H1 (cell line): ENCODE data around the gene INPP5J. TPM values are rescaled to one million over a fixed set of nuclear protein-coding genes. Genes with fewer than 3 reads are reported as not detected.

Experiments used
- CTCF ChIA-PET: fragments of 300-600 bp; sonication (Branson Sonifier 250); formaldehyde crosslinking; loops from one replicate; lab custom pipeline; 2021; ENCODE audit not compliant: partially characterized antibody; lab: Charles Lee
- POLR2A ChIA-PET: fragments of 300-600 bp; sonication (Branson Sonifier 250); formaldehyde crosslinking; loops from one replicate; lab custom pipeline; 2021; ENCODE audit warnings: inconsistent platforms; ENCODE audit not compliant: partially characterized antibody; lab: Charles Lee
- DNase-seq, 2 experiments: peaks; one replicate each; pipeline versions ENCODE4 v3.0.0 to v3.0.0-alpha.2; 2010 to 2022; ENCODE audit warnings: low spot score in 2 of 2, low read depth in 1 of 2, mixed read lengths in 1 of 2
- FAIRE-seq: peaks from 2 replicates; lab custom pipeline; 2011; peaks lifted over from hg19 to GRCh38; lab: Jason Lieb, UNC
- H2AFZ ChIP-seq: 2 replicates; pipeline ENCODE4 v1.8.1; 2012; ENCODE audit warnings: low read length, inconsistent platforms
- H2AK5ac ChIP-seq: 2 replicates; pipeline ENCODE4 v1.6.1; 2013; ENCODE audit warnings: low read depth, low read length
- H2BK120ac ChIP-seq: replicated peaks from 2 replicates; pipeline ENCODE3; 2013; ENCODE audit warnings: low read depth, low read length, inconsistent platforms
- H2BK12ac ChIP-seq: 2 replicates; pipeline ENCODE4 v1.6.1; 2013; ENCODE audit warnings: low read depth, low read length
- H2BK15ac ChIP-seq: 2 replicates; pipeline ENCODE4 v1.6.1; 2013; ENCODE audit warnings: low read length
- H2BK20ac ChIP-seq: 2 replicates; pipeline ENCODE4 v1.6.1; 2013; ENCODE audit warnings: low read length
- H2BK5ac ChIP-seq: 2 replicates; pipeline ENCODE4 v1.6.1; 2013; ENCODE audit warnings: low read depth, low read length
- H3K14ac ChIP-seq: 2 replicates; pipeline ENCODE4 v1.6.1; 2013; ENCODE audit warnings: inconsistent platforms; ENCODE audit not compliant: insufficient read length
- H3K18ac ChIP-seq: 2 replicates; pipeline ENCODE4 v1.6.1; 2013; ENCODE audit warnings: low read length; ENCODE audit errors: extremely low read depth
- H3K23ac ChIP-seq: 2 replicates; pipeline ENCODE4 v1.6.1; 2013; ENCODE audit warnings: inconsistent platforms; ENCODE audit not compliant: insufficient read length
- H3K23me2 ChIP-seq: 2 replicates; pipeline ENCODE4 v1.6.1; 2013; ENCODE audit warnings: low read depth, low read length
- H3K27ac ChIP-seq: 2 replicates; pipeline ENCODE4 v1.6.1; 2011; ENCODE audit warnings: low read depth, low read length, inconsistent platforms
- H3K27me3 ChIP-seq, 4 experiments: replicated peaks in 1 of 4; 1 replicate in 1 of 4; 2 replicates in 3 of 4; pipeline versions ENCODE4 v1.6.1 to v1.8.1; 2011 to 2013; ENCODE audit warnings: low read length in 3 of 4, mild to moderate bottlenecking in 3 of 4, inconsistent platforms in 2 of 4, mixed read lengths in 2 of 4, moderate library complexity in 1 of 4; ENCODE audit not compliant: control insufficient read depth in 3 of 4, insufficient read depth in 3 of 4; ENCODE audit errors: extremely low read depth in 1 of 4
- H3K36me3 ChIP-seq, 4 experiments: 2 replicates each; pipeline versions ENCODE4 v1.6.1 to v1.8.1; 2011 to 2013; ENCODE audit warnings: mild to moderate bottlenecking in 4 of 4, low read length in 3 of 4, moderate library complexity in 2 of 4, control low read depth in 1 of 4, inconsistent platforms in 1 of 4; ENCODE audit not compliant: insufficient read depth in 4 of 4, control insufficient read depth in 2 of 4
- H3K4ac ChIP-seq: replicated peaks from 2 replicates; pipeline ENCODE3; 2013; ENCODE audit warnings: low read length, low read depth, mixed read lengths, inconsistent platforms; ENCODE audit not compliant: insufficient read length
- H3K4me1 ChIP-seq, 4 experiments: replicated peaks in 1 of 4; 1 replicate in 1 of 4; 2 replicates in 3 of 4; pipeline versions ENCODE4 v1.6.1 to v1.8.1; 2011 to 2013; ENCODE audit warnings: low read length in 3 of 4, inconsistent platforms in 2 of 4, mixed read lengths in 1 of 4; ENCODE audit not compliant: insufficient read depth in 4 of 4, control insufficient read depth in 3 of 4
- H3K4me2 ChIP-seq, 2 experiments: 2 replicates each; pipeline versions ENCODE4 v1.6.1 to v1.8.1; 2011 to 2013; ENCODE audit warnings: low read depth in 2 of 2, low read length in 2 of 2, control low read depth in 1 of 2, inconsistent platforms in 1 of 2, mild to moderate bottlenecking in 1 of 2; ENCODE audit not compliant: insufficient read depth in 1 of 2
- H3K4me3 ChIP-seq, 4 experiments: fragments of 200-600, 300-600 bp in 1 of 4; sonication (generic), shearing (Covaris generic), sonication (Bioruptor Twin) in 1 of 4; 2 replicates each; pipeline versions ENCODE4 v1.5.1 to v1.8.1; 2011 to 2016; ENCODE audit warnings: low read length in 4 of 4, low read depth in 3 of 4, control low read depth in 2 of 4, inconsistent platforms in 2 of 4, mild to moderate bottlenecking in 2 of 4, mixed read lengths in 1 of 4, moderate library complexity in 1 of 4; ENCODE audit not compliant: insufficient read depth in 2 of 4; ENCODE audit errors: extremely low read depth in 1 of 4
- H3K56ac ChIP-seq: replicated peaks from 2 replicates; pipeline ENCODE3; 2013; ENCODE audit warnings: low read depth, mild to moderate bottlenecking, mixed read lengths, low read length, inconsistent platforms; ENCODE audit not compliant: insufficient read length
- H3K79me1 ChIP-seq: 2 replicates; pipeline ENCODE4 v1.6.1; 2013; ENCODE audit warnings: low read depth, low read length, control low read depth
- H3K79me2 ChIP-seq, 2 experiments: 2 replicates each; pipeline versions ENCODE4 v1.6.1 to v1.8.1; 2012 to 2013; ENCODE audit warnings: low read length in 2 of 2, mild to moderate bottlenecking in 2 of 2, inconsistent platforms in 1 of 2; ENCODE audit not compliant: insufficient read depth in 2 of 2, control insufficient read depth in 1 of 2
- H3K9ac ChIP-seq, 4 experiments: replicated peaks in 1 of 4; 1 replicate in 1 of 4; 2 replicates in 3 of 4; pipeline versions ENCODE4 v1.6.1 to v1.8.1; 2011 to 2013; ENCODE audit warnings: low read depth in 3 of 4, low read length in 3 of 4, control low read depth in 2 of 4, mild to moderate bottlenecking in 2 of 4, moderate library complexity in 2 of 4, inconsistent platforms in 1 of 4; ENCODE audit errors: extremely low read depth in 1 of 4
- H3K9me3 ChIP-seq, 2 experiments: 2 replicates each; pipeline versions ENCODE4 v1.6.1 to v1.8.1; 2012 to 2013; ENCODE audit warnings: mild to moderate bottlenecking in 2 of 2, moderate library complexity in 2 of 2, control low read depth in 1 of 2, inconsistent platforms in 1 of 2, low read depth in 1 of 2, low read length in 1 of 2, mixed read lengths in 1 of 2; ENCODE audit not compliant: insufficient read depth in 2 of 2
- H4K20me1 ChIP-seq, 2 experiments: replicated peaks in 1 of 2; 2 replicates each; pipeline versions ENCODE3 to v1.8.1; 2011 to 2013; ENCODE audit warnings: inconsistent platforms in 2 of 2, low read length in 2 of 2, mild to moderate bottlenecking in 1 of 2; ENCODE audit not compliant: insufficient read depth in 2 of 2, control insufficient read depth in 1 of 2
- H4K5ac ChIP-seq: 2 replicates; pipeline ENCODE4 v1.6.1; 2013; ENCODE audit warnings: low read length, low read depth, mixed read lengths, inconsistent platforms; ENCODE audit not compliant: insufficient read length
- H4K8ac ChIP-seq: 2 replicates; pipeline ENCODE4 v1.8.0; 2013; ENCODE audit warnings: mild to moderate bottlenecking, moderate library complexity, low read length, inconsistent platforms; ENCODE audit not compliant: insufficient read depth; ENCODE audit errors: extremely low read depth
- H4K91ac ChIP-seq: replicated peaks from 2 replicates; pipeline ENCODE3; 2013; ENCODE audit warnings: low read length, mixed read lengths, inconsistent platforms; ENCODE audit not compliant: insufficient read length
- BRCA1 ChIP-seq: IDR thresholded peaks from 2 replicates; pipeline ENCODE4 v1.6.1; 2012; ENCODE audit warnings: low read depth, low read length, improper control_type of control experiment
- CEBPB ChIP-seq: IDR thresholded peaks from 2 replicates; pipeline ENCODE4 v1.6.1; 2012; ENCODE audit warnings: low read depth, low read length
- CHD1 ChIP-seq: IDR thresholded peaks from 2 replicates; pipeline ENCODE4 v1.6.1; 2012; ENCODE audit warnings: low read depth, low read length, improper control_type of control experiment
- CHD2 ChIP-seq: IDR thresholded peaks from 2 replicates; pipeline ENCODE4 v1.6.1; 2012; ENCODE audit warnings: low read length, improper control_type of control experiment
- JUND ChIP-seq: IDR thresholded peaks from 2 replicates; pipeline ENCODE4 v1.6.1; 2011; ENCODE audit warnings: mild to moderate bottlenecking, improper control_type of control experiment, low read length
- NANOG ChIP-seq: IDR thresholded peaks from 2 replicates; pipeline ENCODE4 v1.6.1; 2011; ENCODE audit warnings: low read length, low read depth, mild to moderate bottlenecking, inconsistent platforms; ENCODE audit not compliant: insufficient read depth, poor library complexity, severe bottlenecking
- POU5F1 ChIP-seq: IDR thresholded peaks from 2 replicates; pipeline ENCODE4 v1.6.1; 2011; ENCODE audit warnings: low read depth, mild to moderate bottlenecking, low read length, moderate library complexity
- RBBP5 ChIP-seq: IDR thresholded peaks from 2 replicates; pipeline ENCODE4 v1.7.1; 2012; ENCODE audit warnings: low read depth, mild to moderate bottlenecking, inconsistent platforms, low read length, moderate library complexity, borderline replicate concordance
- SP1 ChIP-seq: IDR thresholded peaks from 2 replicates; pipeline ENCODE4 v1.6.1; 2011; ENCODE audit warnings: low read depth, low read length
- TBP ChIP-seq: IDR thresholded peaks from 2 replicates; pipeline ENCODE4 v1.6.1; 2011; ENCODE audit warnings: low read depth, low read length, improper control_type of control experiment
- WGBS, 2 experiments: shearing (Covaris generic) in 1 of 2; methylation state at CpG; one replicate each; pipeline versions ENCODE4 v1.1.6 to v1.1.7; 2013 to 2015; ENCODE audit warnings: low lambda C conversion rate in 2 of 2, mixed read lengths in 2 of 2, inconsistent platforms in 1 of 2, low coverage in 1 of 2, missing lambda C conversion rate in 1 of 2; ENCODE audit not compliant: insufficient replicate concordance in 2 of 2, insufficient coverage in 1 of 2, insufficient read length in 1 of 2; ENCODE audit errors: extremely low coverage in 1 of 2, missing lambda C conversion rate in 1 of 2; 5-methylcytosine and 5-hydroxymethylcytosine counted together
- polyA plus RNA-seq, 7 experiments: library from polyadenylated mRNA; depleted of rRNA in 3 of 7; stranded (reverse) in 5 of 7; unstranded in 2 of 7; fragments of >200 nt in 5 of 7; fragments of 200-250 nt in 2 of 7; gene quantifications; 1 replicate in 5 of 7; 2 replicates in 1 of 7; 4 replicates in 1 of 7; pipeline versions ENCODE4 v1.2.1 to v1.2.3, GENCODE V29; 2011 to 2013; ENCODE audit warnings: missing spikeins in 2 of 7, mixed read lengths in 2 of 7
- total RNA-seq: library from RNA; stranded (reverse); fragmentation: NEBNext Ultra II Directional; extraction: Animal tissue kit (Norgen Biotek cat#: 25700); gene quantifications from 2 replicates; pipeline ENCODE4 v1.2.1, GENCODE V29; 2021

Gene INPP5J
- total and polyA plus RNA-seq, 2 of the 8 experiments (the other 6 are each of a cell fraction or from before 2014, with no cell fraction given), result 5.4 to 6.0 TPM

- Histone ChIP-seq H2BK20ac (no peak overlapping the region), H3K27me3 (no peaks in the 10 kb centered on the region), H3K79me2 (no peaks in the 10 kb centered on the region), H2BK120ac (no peak overlapping the region), H3K14ac (no peak overlapping the region), H3K4me1 (peaks cover under 1 to 16% (median 9%) of the 10 kb centered on the region in 4 experiments), H3K4me2 (no peak overlapping the region), H2AK5ac (no peak overlapping the region), H3K27ac (no peak overlapping the region), H3K9me3 (no peaks in the 10 kb centered on the region), H4K20me1 (no peaks in the 10 kb centered on the region), H4K5ac (no peak overlapping the region), H3K4me3 (no peak overlapping the region), H2BK12ac (no peak overlapping the region), H2AFZ (no peak overlapping the region), H2BK5ac (no peak overlapping the region), H3K4ac (no peak overlapping the region), H4K8ac (no peak overlapping the region), H3K36me3 (no peaks in the 10 kb centered on the region), H3K23ac (no peak overlapping the region), H4K91ac (no peak overlapping the region), H3K9ac (no peak overlapping the region), H2BK15ac (no peak overlapping the region), H3K23me2 (peaks cover under 1% of the 10 kb centered on the region; the same call in 1 of the 2 replicates), H3K79me1 (no peaks in the 10 kb centered on the region), H3K18ac (no peak overlapping the region), H3K56ac (no peak overlapping the region)
- TF ChIP-seq NANOG (no peak), RBBP5 (no peak), JUND (no peak), CHD2 (no peak), TBP (no peak), BRCA1 (no peak), SP1 (no peak), CHD1 (no peak), CEBPB (no peak), POU5F1 (no peak)
- ChIA-PET CTCF (interaction anchor here (0.6 to 16.8 kb wide), 10 partner anchors 9 to 125 kb away, joined by 3 to 207 read pairs (median 4); partner anchors contain the start of genes MORC2, PLA2G3, SELENOM and SMTN), POLR2A (interaction anchor here (1.2 to 5.1 kb wide), 5 partner anchors 8 to 125 kb away, joined by 4 to 57 read pairs (median 5); partner anchors contain the start of genes MORC2, SELENOM and TUG1)
- no peak for FAIRE-seq
- DNase-seq, result peak in 1 of 2 experiments; percentile 48
- 89% methylated on average over 24 of the region's 33 CpGs; no CpG with 5 or more reads in 1 of the 2 experiments for WGBS, 2 experiments
These were observed 29.5 kb upstream of the INPP5J start for GRCh38 chr22:31093086-31093850.
